CD4-positive, alpha-beta T cell treated with Interleukin-4 for 1 hour (primary cell): Measurements from ENCODE around the gene TMEM14A.
"Not testable (repeated sequence)": the region's sequence is repeated elsewhere in the genome, so short reads cannot be mapped to it uniquely, and the experiment has no call there.

Experiments used
- DNase-seq, 2 donors: peaks; one replicate each; pipeline ENCODE4 v3.0.0-alpha.2; 2020 to 2022

The TMEM14A gene

DNA sequence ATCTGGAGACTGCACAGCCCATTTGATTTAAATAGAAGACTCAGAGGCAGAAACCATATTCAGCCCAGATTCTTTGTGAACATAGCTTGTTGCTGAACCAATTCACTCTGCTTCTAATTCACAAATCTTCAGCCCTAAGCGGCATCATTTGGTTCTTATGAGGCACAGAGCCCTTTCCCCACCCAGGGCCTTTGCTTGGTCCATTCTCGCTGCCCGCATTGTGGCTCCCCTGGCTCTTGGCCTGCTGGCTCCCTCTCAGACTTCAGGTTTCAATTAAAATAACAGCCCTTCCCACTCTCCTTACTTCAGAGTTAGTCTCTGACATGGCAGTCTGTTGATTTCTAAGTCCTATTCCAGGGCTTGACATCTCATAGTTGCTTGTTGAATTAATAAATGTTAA, 9.4 kb upstream of the TMEM14A start:
- no peak for DNase-seq

DNA sequence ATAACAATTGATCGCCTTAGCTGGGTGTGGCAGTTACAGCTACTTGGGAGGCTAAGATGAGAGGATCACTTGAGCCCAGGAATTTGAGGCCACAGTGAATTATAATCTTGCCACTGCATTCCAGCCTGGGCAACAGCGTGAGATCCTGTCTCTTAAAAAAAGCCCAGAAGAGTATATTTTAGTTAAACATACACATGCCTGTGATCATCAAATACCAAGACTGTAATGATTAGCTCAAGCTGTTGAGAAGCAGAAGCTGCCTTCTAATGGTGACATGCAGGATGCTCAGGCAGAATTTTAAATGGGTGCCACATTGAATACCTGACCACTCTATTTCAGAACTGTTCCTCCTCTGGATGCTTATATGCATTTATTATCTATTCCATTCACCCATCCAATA, 8.9 kb upstream of the TMEM14A start:
- DNase-seq: no peak

DNA sequence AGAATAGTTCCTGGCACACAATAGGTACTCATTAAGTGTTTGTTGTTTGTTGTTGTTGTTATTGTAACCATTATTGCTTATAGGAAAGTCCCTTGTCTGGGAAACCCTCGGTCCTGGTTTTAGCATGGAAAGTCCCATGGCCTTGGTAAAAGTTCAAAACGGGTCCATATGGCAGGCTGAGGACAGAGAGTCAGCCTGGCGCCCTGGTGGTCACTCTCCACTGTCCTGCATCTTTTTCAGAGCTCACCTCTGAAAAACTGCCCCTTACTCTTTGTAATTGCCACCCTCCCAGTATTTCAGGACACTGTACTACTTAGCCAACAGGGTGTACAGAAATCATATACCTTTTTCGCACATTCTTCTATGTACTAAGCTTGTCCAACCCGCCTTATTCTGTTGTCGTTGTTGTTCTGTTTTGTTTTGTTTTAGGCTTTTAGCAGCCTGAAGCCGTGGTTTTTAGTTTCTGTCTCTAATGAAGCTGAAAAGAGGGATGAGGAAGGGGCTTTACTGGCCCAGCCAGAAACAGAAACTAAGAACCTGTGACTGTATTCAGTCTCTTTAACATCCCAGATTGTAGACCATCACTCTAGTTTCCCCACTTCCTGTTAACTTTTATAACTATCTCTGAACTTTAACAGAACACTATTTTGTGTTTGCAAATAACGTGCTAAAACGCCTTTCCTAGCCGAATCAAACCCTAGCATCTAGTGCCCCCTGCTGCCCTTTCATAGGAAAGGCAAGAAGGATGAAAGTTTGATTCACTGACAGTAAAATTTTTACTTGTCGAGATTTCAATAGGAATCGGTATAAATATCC, 7.6 kb upstream of the TMEM14A start:
- DNase-seq: peak; percentile 71 to 78

DNA sequence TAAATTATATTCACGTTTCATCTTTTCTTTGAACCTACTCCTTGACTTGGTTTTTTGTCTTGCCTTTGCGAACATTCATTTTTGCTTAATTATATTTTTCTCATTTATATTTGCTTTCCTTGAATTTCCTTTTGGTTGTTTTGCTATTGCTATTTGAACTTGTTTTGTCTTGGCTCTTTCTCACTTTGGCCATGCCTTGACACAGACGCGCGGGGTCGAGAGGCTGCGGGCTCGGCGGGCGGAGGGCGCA, 7.1 kb upstream of the TMEM14A start:
- DNase-seq: no peak

GRCh38 chr6:52664186-52664990, 6.5 kb upstream of the TMEM14A start:
- DNase-seq: peak; percentile 63 to 67

GRCh38 chr6:52664991-52665686, 5.8 kb upstream of the TMEM14A start:
- DNase-seq: no peak

GRCh38 chr6:52666071-52666470, 4.8 kb upstream of the TMEM14A start:
- DNase-seq: no peak

DNA sequence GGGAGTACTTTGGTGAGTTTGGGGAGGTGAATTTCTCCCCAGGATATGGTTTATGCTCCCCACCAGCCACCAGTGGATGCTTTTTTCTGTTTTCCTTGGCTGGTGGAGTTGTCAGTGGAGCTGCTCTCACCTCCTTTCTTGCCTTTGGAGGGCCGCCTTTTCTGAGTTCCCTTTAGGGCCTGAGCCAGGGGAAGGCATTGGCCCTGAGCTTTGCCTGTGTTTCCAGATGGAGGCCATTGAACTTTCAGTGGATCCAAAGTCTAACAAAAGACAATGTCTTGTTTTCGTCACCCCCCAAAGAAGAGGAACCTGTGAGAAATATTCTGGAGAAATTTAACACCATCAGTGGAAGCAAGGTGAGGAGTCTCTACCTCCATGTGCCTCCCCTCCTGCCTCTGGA, 4.4 kb upstream of the TMEM14A start:
- no peak for DNase-seq

DNA sequence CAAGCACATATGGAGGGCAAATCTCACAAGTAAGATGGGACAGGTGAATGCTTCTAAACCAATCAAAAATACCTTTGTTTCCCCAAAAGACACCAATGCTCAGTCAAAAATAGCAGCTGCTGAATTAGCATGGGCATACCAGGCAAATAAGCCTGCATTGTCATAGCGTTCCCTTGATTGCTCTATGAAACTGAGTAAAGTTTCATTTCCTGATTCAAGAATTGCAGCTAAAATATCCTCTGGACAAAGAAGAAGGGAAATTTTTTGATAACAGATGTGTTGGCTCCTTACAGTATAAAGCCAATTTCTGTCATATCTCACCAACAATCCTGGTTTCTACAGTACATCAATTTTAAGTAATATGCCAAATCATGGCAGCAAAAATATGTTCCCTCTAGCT, 3.3 kb upstream of the TMEM14A start:
- DNase-seq: no peak

GRCh38 chr6:52671676-52672075, 763 bp downstream of the TMEM14A start:
- DNase-seq: no peak

DNA sequence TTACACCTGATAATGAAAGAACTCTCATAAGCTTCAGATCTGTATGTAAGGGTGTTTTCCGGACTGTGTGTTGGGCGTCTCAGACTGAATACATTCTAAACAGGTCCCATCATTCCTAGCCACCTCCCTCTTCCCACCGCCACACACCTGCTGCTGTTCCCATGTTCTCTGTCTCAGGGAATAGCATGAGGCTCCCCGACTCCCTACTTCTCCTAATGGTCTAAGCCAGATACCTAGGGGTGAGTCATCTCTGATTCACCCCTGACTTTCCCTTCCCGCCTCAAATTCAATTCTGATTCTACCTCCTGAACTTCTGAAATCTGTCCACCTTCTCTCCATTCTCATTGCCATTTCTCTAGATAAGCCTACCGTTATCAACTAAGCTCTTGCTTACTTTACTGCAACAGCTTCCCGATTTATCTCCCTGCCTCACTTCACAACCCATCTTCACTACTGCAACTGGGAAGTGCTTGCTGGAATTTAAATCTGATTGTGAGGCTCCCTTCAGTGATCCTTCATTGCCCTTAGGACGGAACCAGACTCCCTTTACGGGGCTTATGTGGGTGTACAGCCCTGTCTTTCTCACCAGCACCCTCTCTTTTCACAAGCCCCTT, 1.6 kb downstream of the TMEM14A start:
- no peak for DNase-seq

DNA sequence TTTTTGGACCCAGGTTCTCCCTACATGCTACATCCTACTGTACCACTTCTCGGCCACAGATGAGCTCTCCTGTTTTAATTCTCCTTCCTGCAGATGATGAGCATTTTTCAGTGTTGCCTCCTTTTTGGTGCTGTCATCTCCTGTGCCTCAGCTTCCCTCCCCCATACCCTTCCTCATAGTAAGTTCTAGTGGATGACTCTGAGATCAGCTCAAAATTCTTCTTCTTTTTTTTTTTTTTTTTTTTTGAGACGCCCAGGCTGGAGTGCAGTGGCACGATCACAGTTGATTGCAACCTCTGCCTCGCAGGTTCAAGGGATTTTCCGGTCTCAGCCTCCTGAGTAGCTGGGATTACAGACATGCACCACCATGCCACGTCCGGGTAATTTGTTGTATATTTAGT, 3.8 kb downstream of the TMEM14A start:
- DNase-seq: no peak

GRCh38 chr6:52675372-52675771, 4.5 kb downstream of the TMEM14A start:
- DNase-seq: no peak

GRCh38 chr6:52676631-52677030, 5.7 kb downstream of the TMEM14A start:
- not testable (repeated sequence) for DNase-seq

GRCh38 chr6:52681416-52681815, 10.5 kb downstream of the TMEM14A start:
- DNase-seq: no peak

GRCh38 chr6:52686878-52687699, 16.2 kb downstream of the TMEM14A start:
- no peak for DNase-seq

- DNase-seq: no peak
Observed at GRCh38 chr6:52689857-52690256, 18.9 kb downstream of the TMEM14A start.

GRCh38 chr6:52691718-52692117, 20.8 kb downstream of the TMEM14A start:
- DNase-seq: no peak

- DNase-seq: no peak
Observed at GRCh38 chr6:52693773-52694172, 22.9 kb downstream of the TMEM14A start.

GRCh38 chr6:52694404-52694803, 23.5 kb downstream of the TMEM14A start:
- no peak for DNase-seq

- DNase-seq: no peak
Observed at GRCh38 chr6:52696418-52696817, 25.5 kb downstream of the TMEM14A start.

- no peak for DNase-seq
Observed at GRCh38 chr6:52697903-52698302, 27.0 kb downstream of the TMEM14A start.

DNA sequence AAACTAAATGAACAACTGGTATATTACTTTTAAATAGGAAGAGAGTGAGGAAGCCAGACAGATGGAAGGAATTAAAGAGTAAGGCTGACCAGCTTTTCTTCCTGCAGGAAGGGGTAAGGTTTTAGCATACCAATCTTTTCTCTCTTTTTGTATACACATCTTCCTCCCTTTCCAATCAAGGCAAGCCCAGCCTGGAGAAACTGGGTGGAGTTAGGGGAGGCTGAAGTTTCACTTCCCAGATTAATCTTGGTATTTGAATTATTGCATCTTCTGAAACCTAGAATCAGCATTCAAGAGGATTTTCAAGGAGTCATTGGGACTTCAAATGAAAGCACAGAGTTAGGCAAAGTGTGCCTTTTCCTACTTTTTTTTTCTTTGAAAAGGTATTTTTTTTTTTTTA, 33.1 kb downstream of the TMEM14A start:
- no peak for DNase-seq
